ENCODE results near the gene TLDC2. TPM values are rescaled to one million over a fixed set of nuclear protein-coding genes. Genes with fewer than 3 reads are reported as not detected.
A peak's percentile ranks its signal among the peaks of the same experiment; 100 is the strongest.
"Not testable (repeated sequence)": the region's sequence is repeated elsewhere in the genome, so short reads cannot be mapped to it uniquely, and the experiment has no call there.

TLDC2 gene
- total RNA-seq, result 1.6 TPM
- 0.33 TPM for polyA plus RNA-seq

- DNase-seq (ENCODE audit: extremely low spot score), result no peak
- no peak within 1 kb of the TSS for H3K27ac ChIP-seq (ENCODE audit: low read depth)
- no peaks in the 10 kb centered on the region for H3K4me1 ChIP-seq (ENCODE audit: insufficient read depth)
- H3K36me3 ChIP-seq (ENCODE audit: insufficient read depth), result no peaks in the 10 kb centered on the region
- WGBS, result 82% methylated on average over 14 of the region's 14 CpGs
- no peak within 1 kb of the TSS for H3K4me3 ChIP-seq (ENCODE audit: low read depth, low read length)
These were observed at the start of gene TLDC2 for GRCh38 chr20:36875702-36876472. TLDC2 (plus strand) TSS chr20:36876138; CDS start chr20:36876175, 37 bp downstream.

GRCh38 chr20:36826554-36827244 is 49.2 kb upstream of the TLDC2 start:
- no peak for DNase-seq (ENCODE audit: extremely low spot score)
- H3K27ac ChIP-seq (ENCODE audit: low read depth), result no peak overlapping the region

GRCh38 chr20:36827541-36828279 is 48.2 kb upstream of the TLDC2 start:
- DNase-seq (ENCODE audit: extremely low spot score), result no peak
- H3K4me3 ChIP-seq (ENCODE audit: low read depth, low read length), result no peak overlapping the region
- H3K27ac ChIP-seq (ENCODE audit: low read depth), result no peak overlapping the region
- 75% methylated on average over 11 of the region's 11 CpGs for WGBS
- no peaks in the 10 kb centered on the region for H3K4me1 ChIP-seq (ENCODE audit: insufficient read depth)
- peaks cover 5% of the 10 kb centered on the region for H3K36me3 ChIP-seq (ENCODE audit: insufficient read depth)

More at GRCh38 chr20:36826554-36827244, 49.2 kb upstream of the TLDC2 start:
- H3K36me3 ChIP-seq (ENCODE audit: insufficient read depth), result peaks cover 5% of the 10 kb centered on the region
- 93% methylated on average over 7 of the region's 7 CpGs for WGBS
- H3K4me3 ChIP-seq (ENCODE audit: low read depth, low read length), result no peak overlapping the region
- no peaks in the 10 kb centered on the region for H3K4me1 ChIP-seq (ENCODE audit: insufficient read depth)

- peak overlapping the region; percentile 3 for H3K27ac ChIP-seq (ENCODE audit: low read depth)
- WGBS, result 27% methylated on average over 11 of the region's 11 CpGs
- no peak for DNase-seq (ENCODE audit: extremely low spot score)
- H3K36me3 ChIP-seq (ENCODE audit: insufficient read depth), result peaks cover 5% of the 10 kb centered on the region
- no peak overlapping the region for H3K4me3 ChIP-seq (ENCODE audit: low read depth, low read length)
- peaks cover 5% of the 10 kb centered on the region for H3K4me1 ChIP-seq (ENCODE audit: insufficient read depth)
These were observed 44.9 kb upstream of the TLDC2 start for GRCh38 chr20:36830791-36831691.

GRCh38 chr20:36832791-36833190 is 43.1 kb upstream of the TLDC2 start:
- Histone ChIP-seq H3K4me3 (ENCODE audit: low read depth, low read length) (no peak overlapping the region), H3K4me1 (ENCODE audit: insufficient read depth) (peaks cover 5% of the 10 kb centered on the region), H3K36me3 (ENCODE audit: insufficient read depth) (peaks cover 5% of the 10 kb centered on the region), H3K27ac (ENCODE audit: low read depth) (peak overlapping the region; percentile 69)
- no peak for DNase-seq (ENCODE audit: extremely low spot score)
- 33% methylated on average over 7 of the region's 7 CpGs for WGBS

GRCh38 chr20:36833275-36834020 is 42.5 kb upstream of the TLDC2 start:
- WGBS, result 48% methylated on average over 19 of the region's 19 CpGs
- Histone ChIP-seq H3K4me3 (ENCODE audit: low read depth, low read length) (no peak overlapping the region), H3K4me1 (ENCODE audit: insufficient read depth) (peaks cover 5% of the 10 kb centered on the region), H3K36me3 (ENCODE audit: insufficient read depth) (peaks cover 3% of the 10 kb centered on the region), H3K27ac (ENCODE audit: low read depth) (peak overlapping the region; percentile 69)
- DNase-seq (ENCODE audit: extremely low spot score), result no peak

GRCh38 chr20:36835025-36835424 is 40.9 kb upstream of the TLDC2 start:
- no peak for DNase-seq (ENCODE audit: extremely low spot score)
- H3K4me3 ChIP-seq (ENCODE audit: low read depth, low read length), result no peak overlapping the region
- 74% methylated on average over 5 of the region's 5 CpGs for WGBS
- no peak overlapping the region for H3K27ac ChIP-seq (ENCODE audit: low read depth)
- H3K36me3 ChIP-seq (ENCODE audit: insufficient read depth), result no peaks in the 10 kb centered on the region
- peaks cover 5% of the 10 kb centered on the region for H3K4me1 ChIP-seq (ENCODE audit: insufficient read depth)

GRCh38 chr20:36835453-36836198 is 40.3 kb upstream of the TLDC2 start:
- no peak overlapping the region for H3K4me3 ChIP-seq (ENCODE audit: low read depth, low read length)
- DNase-seq (ENCODE audit: extremely low spot score), result peak; percentile 89
- no peaks in the 10 kb centered on the region for H3K36me3 ChIP-seq (ENCODE audit: insufficient read depth)
- WGBS, result 5% methylated on average over 27 of the region's 28 CpGs
- H3K4me1 ChIP-seq (ENCODE audit: insufficient read depth), result peaks cover 5% of the 10 kb centered on the region
- H3K27ac ChIP-seq (ENCODE audit: low read depth), result peak overlapping the region; percentile 27

- peaks cover 5% of the 10 kb centered on the region for H3K4me1 ChIP-seq (ENCODE audit: insufficient read depth)
- DNase-seq (ENCODE audit: extremely low spot score), result no peak
- H3K27ac ChIP-seq (ENCODE audit: low read depth), result no peak overlapping the region
- H3K36me3 ChIP-seq (ENCODE audit: insufficient read depth), result no peaks in the 10 kb centered on the region
- no peak overlapping the region for H3K4me3 ChIP-seq (ENCODE audit: low read depth, low read length)
- WGBS, result 88% methylated on average over 9 of the region's 9 CpGs
These were observed 39.2 kb upstream of the TLDC2 start for GRCh38 chr20:36836591-36837269.

- DNase-seq (ENCODE audit: extremely low spot score); H3K4me3 ChIP-seq (ENCODE audit: low read depth, low read length); H3K27ac ChIP-seq (ENCODE audit: low read depth); H3K4me1 ChIP-seq (ENCODE audit: insufficient read depth); H3K36me3 ChIP-seq (ENCODE audit: insufficient read depth): not testable (repeated sequence)
- 93% methylated on average over 3 of the region's 3 CpGs for whole genome bisulfite sequencing
These were observed 37.6 kb upstream of the TLDC2 start for GRCh38 chr20:36838376-36838775.

- 96% methylated on average over 23 of the region's 23 CpGs for WGBS
- H3K4me3 ChIP-seq (ENCODE audit: low read depth, low read length), result no peak overlapping the region
- H3K36me3 ChIP-seq (ENCODE audit: insufficient read depth), result no peaks in the 10 kb centered on the region
- H3K27ac ChIP-seq (ENCODE audit: low read depth), result no peak overlapping the region
- DNase-seq (ENCODE audit: extremely low spot score), result no peak
- peaks cover 5% of the 10 kb centered on the region for H3K4me1 ChIP-seq (ENCODE audit: insufficient read depth)
These were observed 36.8 kb upstream of the TLDC2 start for GRCh38 chr20:36839150-36839549.

Data from urinary bladder (tissue), 4 donors.